Activated naive CD8-positive, alpha-beta T cell treated with anti-CD3 and anti-CD28 coated beads, Interleukin-2, amount 50 U/mL, for 24 hours (primary cell): Measurements from ENCODE around the gene ST3GAL5.
A peak's percentile ranks its signal among the peaks of the same experiment; 100 is the strongest.
"Not testable (repeated sequence)": the region's sequence is repeated elsewhere in the genome, so short reads cannot be mapped to it uniquely, and the experiment has no call there.

Source experiments
- ATAC-seq: fragments of 150-1000 bp; cut with Tn5 transposase; one replicate; pipeline ENCODE4 v1.10.0; 2021
- DNase-seq: peaks from one replicate; pipeline ENCODE4 v3.0.0; 2021
- H3K27ac Mint-ChIP-seq: one replicate; pipeline ENCODE4 v1.8.0; 2021; ENCODE audit warnings: mild to moderate bottlenecking, mixed read lengths
- H3K27me3 Mint-ChIP-seq: one replicate; pipeline ENCODE4 v1.8.0; 2021; ENCODE audit warnings: mixed read lengths
- H3K36me3 Mint-ChIP-seq: one replicate; pipeline ENCODE4 v1.8.0; 2021; ENCODE audit warnings: low read depth, mixed read lengths
- H3K4me1 Mint-ChIP-seq: one replicate; pipeline ENCODE4 v1.8.0; 2021; ENCODE audit warnings: mixed read lengths
- H3K4me3 Mint-ChIP-seq: one replicate; pipeline ENCODE4 v1.8.0; 2021; ENCODE audit warnings: mild to moderate bottlenecking, moderate library complexity, mixed read lengths
- H3K9me3 Mint-ChIP-seq: one replicate; pipeline ENCODE4 v1.8.0; 2021; ENCODE audit warnings: mixed read lengths

ST3GAL5 gene

GRCh38 chr2:85852152-85852840, 36.5 kb downstream of the ST3GAL5 start:
- no peaks in the 10 kb centered on the region for H3K27me3 Mint-ChIP-seq
- peaks cover 40% of the 10 kb centered on the region for H3K36me3 Mint-ChIP-seq
- no peak for DNase-seq
- ATAC-seq: no peak
- peak overlapping the region; percentile 99 for H3K27ac Mint-ChIP-seq
- H3K4me3 Mint-ChIP-seq: peak overlapping the region; percentile 76
- H3K4me1 Mint-ChIP-seq: peaks cover 66% of the 10 kb centered on the region
- peaks cover 11% of the 10 kb centered on the region for H3K9me3 Mint-ChIP-seq

GRCh38 chr2:85851253-85852151, 37.3 kb downstream of the ST3GAL5 start:
- peaks cover 70% of the 10 kb centered on the region for H3K4me1 Mint-ChIP-seq
- ATAC-seq: no peak
- peak; percentile 26 for DNase-seq
- peaks cover 11% of the 10 kb centered on the region for H3K9me3 Mint-ChIP-seq
- H3K27me3 Mint-ChIP-seq: no peaks in the 10 kb centered on the region
- H3K36me3 Mint-ChIP-seq: peaks cover 48% of the 10 kb centered on the region
- peak overlapping the region; percentile 76 for H3K4me3 Mint-ChIP-seq
- peak overlapping the region; percentile 99 for H3K27ac Mint-ChIP-seq

- Mint-ChIP-seq H3K27me3 (no peaks in the 10 kb centered on the region), H3K4me3 (no peak overlapping the region), H3K4me1 (peaks cover 69% of the 10 kb centered on the region), H3K9me3 (peaks cover 9% of the 10 kb centered on the region), H3K36me3 (peaks cover 49% of the 10 kb centered on the region), H3K27ac (peak overlapping the region; percentile 17)
- ATAC-seq (no peak), DNase-seq (no peak)
These were observed 38.3 kb downstream of the ST3GAL5 start for GRCh38 chr2:85850451-85850850.

- H3K27me3 Mint-ChIP-seq: no peaks in the 10 kb centered on the region
- H3K9me3 Mint-ChIP-seq: peaks cover 7% of the 10 kb centered on the region
- H3K36me3 Mint-ChIP-seq: peaks cover 55% of the 10 kb centered on the region
- DNase-seq (no peak), ATAC-seq (no peak)
- H3K4me3 Mint-ChIP-seq: no peak overlapping the region
- peak overlapping the region; percentile 61 for H3K27ac Mint-ChIP-seq
- H3K4me1 Mint-ChIP-seq: peaks cover 36% of the 10 kb centered on the region
These were observed 41.7 kb downstream of the ST3GAL5 start for GRCh38 chr2:85847051-85847588.

GRCh38 chr2:85846411-85846810, 42.4 kb downstream of the ST3GAL5 start:
- peaks cover 29% of the 10 kb centered on the region for H3K4me1 Mint-ChIP-seq
- H3K36me3 Mint-ChIP-seq: peaks cover 55% of the 10 kb centered on the region
- no peak overlapping the region for H3K27ac Mint-ChIP-seq
- no peaks in the 10 kb centered on the region for H3K27me3 Mint-ChIP-seq
- no peak overlapping the region for H3K4me3 Mint-ChIP-seq
- DNase-seq (no peak), ATAC-seq (no peak)
- H3K9me3 Mint-ChIP-seq: peaks cover 7% of the 10 kb centered on the region

GRCh38 chr2:85844486-85844885, 44.3 kb downstream of the ST3GAL5 start:
- no peak overlapping the region for H3K27ac Mint-ChIP-seq
- H3K36me3 Mint-ChIP-seq: peaks cover 53% of the 10 kb centered on the region
- H3K4me3 Mint-ChIP-seq: no peak overlapping the region
- peaks cover 7% of the 10 kb centered on the region for H3K9me3 Mint-ChIP-seq
- H3K27me3 Mint-ChIP-seq: no peaks in the 10 kb centered on the region
- H3K4me1 Mint-ChIP-seq: peaks cover 17% of the 10 kb centered on the region
- ATAC-seq (no peak), DNase-seq (no peak)

- H3K4me3 Mint-ChIP-seq: no peak overlapping the region
- H3K27me3 Mint-ChIP-seq: no peaks in the 10 kb centered on the region
- ATAC-seq (no peak), DNase-seq (peak; percentile 56)
- no peak overlapping the region for H3K27ac Mint-ChIP-seq
- H3K4me1 Mint-ChIP-seq: peaks cover 18% of the 10 kb centered on the region
- H3K36me3 Mint-ChIP-seq: peaks cover 53% of the 10 kb centered on the region
- H3K9me3 Mint-ChIP-seq: peaks cover 7% of the 10 kb centered on the region
These were observed 45.2 kb downstream of the ST3GAL5 start for GRCh38 chr2:85843543-85843942.

- Mint-ChIP-seq H3K4me1 (peaks cover 8% of the 10 kb centered on the region), H3K4me3 (no peak overlapping the region), H3K36me3 (peaks cover 32% of the 10 kb centered on the region), H3K9me3 (peaks cover 14% of the 10 kb centered on the region), H3K27ac (no peak overlapping the region), H3K27me3 (no peaks in the 10 kb centered on the region)
- DNase-seq (no peak), ATAC-seq (peak; percentile 69)
These were observed 48.7 kb downstream of the ST3GAL5 start for GRCh38 chr2:85840091-85840490.

GRCh38 chr2:85839461-85839860, 49.3 kb downstream of the ST3GAL5 start:
- H3K36me3 Mint-ChIP-seq: peaks cover 27% of the 10 kb centered on the region
- no peak overlapping the region for H3K4me3 Mint-ChIP-seq
- no peak for ATAC-seq
- H3K9me3 Mint-ChIP-seq: peaks cover 14% of the 10 kb centered on the region
- no peak overlapping the region for H3K27ac Mint-ChIP-seq
- no peak for DNase-seq
- no peaks in the 10 kb centered on the region for H3K27me3 Mint-ChIP-seq
- H3K4me1 Mint-ChIP-seq: peaks cover 8% of the 10 kb centered on the region

- no peak for ATAC-seq
- DNase-seq: no peak
- Mint-ChIP-seq H3K36me3 (peaks cover 21% of the 10 kb centered on the region), H3K27ac (no peak overlapping the region), H3K9me3 (peaks cover 14% of the 10 kb centered on the region), H3K4me3 (no peak overlapping the region), H3K27me3 (no peaks in the 10 kb centered on the region), H3K4me1 (peaks cover 8% of the 10 kb centered on the region)
These were observed 50.1 kb downstream of the ST3GAL5 start for GRCh38 chr2:85838641-85839040.

- no peak for ATAC-seq
- H3K36me3 Mint-ChIP-seq: peaks cover 16% of the 10 kb centered on the region
- no peaks in the 10 kb centered on the region for H3K27me3 Mint-ChIP-seq
- DNase-seq: no peak
- peaks cover 9% of the 10 kb centered on the region for H3K9me3 Mint-ChIP-seq
- H3K27ac Mint-ChIP-seq: no peak overlapping the region
- no peak overlapping the region for H3K4me3 Mint-ChIP-seq
- peaks cover 8% of the 10 kb centered on the region for H3K4me1 Mint-ChIP-seq
These were observed 50.6 kb downstream of the ST3GAL5 start for GRCh38 chr2:85838181-85838580.

GRCh38 chr2:85834466-85834865, 54.3 kb downstream of the ST3GAL5 start:
- peaks cover 13% of the 10 kb centered on the region for H3K4me1 Mint-ChIP-seq
- no peak overlapping the region for H3K27ac Mint-ChIP-seq
- H3K9me3 Mint-ChIP-seq: peaks cover 7% of the 10 kb centered on the region
- no peaks in the 10 kb centered on the region for H3K36me3 Mint-ChIP-seq
- H3K27me3 Mint-ChIP-seq: no peaks in the 10 kb centered on the region
- no peak overlapping the region for H3K4me3 Mint-ChIP-seq
- DNase-seq: no peak
- no peak for ATAC-seq

- peak; percentile 49 for ATAC-seq
- no peak for DNase-seq
- Mint-ChIP-seq H3K4me1 (peaks cover 25% of the 10 kb centered on the region), H3K27me3 (no peaks in the 10 kb centered on the region), H3K36me3 (no peaks in the 10 kb centered on the region), H3K9me3 (peaks cover 7% of the 10 kb centered on the region), H3K4me3 (no peak overlapping the region), H3K27ac (no peak overlapping the region)
These were observed 57.1 kb downstream of the ST3GAL5 start for GRCh38 chr2:85831735-85832134.

- Mint-ChIP-seq H3K4me1 (peaks cover 25% of the 10 kb centered on the region), H3K4me3 (no peak overlapping the region), H3K36me3 (no peaks in the 10 kb centered on the region), H3K9me3 (no peaks in the 10 kb centered on the region), H3K27ac (no peak overlapping the region), H3K27me3 (no peaks in the 10 kb centered on the region)
- no peak for ATAC-seq
- no peak for DNase-seq
These were observed 58.1 kb downstream of the ST3GAL5 start for GRCh38 chr2:85830645-85831044.

GRCh38 chr2:85829394-85829793, 59.4 kb downstream of the ST3GAL5 start:
- H3K9me3 Mint-ChIP-seq, H3K27ac Mint-ChIP-seq, H3K4me3 Mint-ChIP-seq, ATAC-seq, DNase-seq, H3K36me3 Mint-ChIP-seq, H3K27me3 Mint-ChIP-seq: not testable (repeated sequence)
- peaks cover 25% of the 10 kb centered on the region for H3K4me1 Mint-ChIP-seq
